K562 (cell line): ENCODE data around the gene CDHR2. TPM values are rescaled to one million over a fixed set of nuclear protein-coding genes. Genes with fewer than 3 reads are reported as not detected.

ENCODE experiments used
- ATAC-seq: fragments of 200-7000 bp; cut with Tn5 transposase; 3 replicates; pipeline ENCODE4 v1.9.1; 2020; ENCODE audit warnings: moderate library complexity
- BruUV-seq: library from RNA; stranded (reverse); fragments of 400-500 nt; replicated peaks from 2 replicates; lab custom pipeline; 2021; lab: Mats Ljungman, UMichigan
- CTCF ChIA-PET: fragments of 300-600 bp; formaldehyde crosslinking; extraction: SDS; loops from one replicate; lab custom pipeline; 2021; ENCODE audit warnings: low intra/inter-chr PET ratio; lab: Yijun Ruan, JAX
- POLR2A ChIA-PET: fragments of 300-600, 350-650 bp; sonication (Branson Sonifier 250); formaldehyde crosslinking; extraction: SDS; loops from one replicate; lab custom pipeline; 2021; ENCODE audit warnings: antibody characterized with exemption, inconsistent platforms; lab: Yijun Ruan, JAX
- DNase-seq, 4 experiments: peaks; one replicate each; pipeline versions ENCODE4 v3.0.0 to v3.0.0-alpha.2; 2011 to 2018; ENCODE audit warnings: low spot score in 3 of 4, mixed read lengths in 3 of 4; ENCODE audit errors: extremely low read depth in 1 of 4
- FAIRE-seq: peaks from 2 replicates; lab custom pipeline; 2011; peaks lifted over from hg19 to GRCh38; lab: Jason Lieb, UNC
- H2AFZ ChIP-seq: 2 replicates; pipeline ENCODE4 v1.6.0; 2011; ENCODE audit warnings: low read depth, low read length, control low read depth, inconsistent platforms
- H3K27ac ChIP-seq: fragments of 200-600 bp; 3 replicates; pipeline ENCODE4 v1.8.0; 2011; ENCODE audit warnings: low read depth, mild to moderate bottlenecking, control low read depth, inconsistent platforms, low read length, moderate library complexity, mixed read lengths; ENCODE audit errors: extremely low read depth
- H3K27me3 ChIP-seq, 2 experiments: fragments of 300-600 bp in 1 of 2; 2 replicates in 1 of 2; 3 replicates in 1 of 2; pipeline versions ENCODE4 v1.6.0 to v1.8.0; 2011; ENCODE audit warnings: inconsistent platforms in 2 of 2, low read length in 2 of 2, mild to moderate bottlenecking in 1 of 2, mixed read lengths in 1 of 2, moderate library complexity in 1 of 2; ENCODE audit not compliant: control insufficient read depth in 2 of 2, insufficient read depth in 2 of 2
- H3K36me3 ChIP-seq: fragments of 300-600 bp; 3 replicates; pipeline ENCODE4 v1.8.0; 2011; ENCODE audit warnings: mild to moderate bottlenecking, low read length, inconsistent platforms; ENCODE audit not compliant: control insufficient read depth, insufficient read depth
- H3K4me1 ChIP-seq, 2 experiments: fragments of 200-600 bp in 1 of 2; replicated peaks in 1 of 2; 2 replicates in 1 of 2; 3 replicates in 1 of 2; pipeline versions ENCODE4 v1.5.1 to v1.8.0; 2011; ENCODE audit warnings: inconsistent platforms in 2 of 2, low read length in 2 of 2, mild to moderate bottlenecking in 1 of 2, mixed read lengths in 1 of 2, moderate library complexity in 1 of 2; ENCODE audit not compliant: control insufficient read depth in 2 of 2, insufficient read depth in 2 of 2
- H3K4me2 ChIP-seq: 2 replicates; pipeline ENCODE4 v1.6.1; 2011; ENCODE audit warnings: low read length, control low read depth, inconsistent platforms, mixed read lengths; ENCODE audit not compliant: insufficient read depth
- H3K4me3 ChIP-seq: fragments of 200-600 bp; sonication (generic), shearing (Covaris generic); 2 replicates; pipeline ENCODE4 v1.5.1; 2016; ENCODE audit warnings: control low read depth, inconsistent platforms
- H3K79me2 ChIP-seq: fragments of 200-600 bp; 3 replicates; pipeline ENCODE4 v1.8.0; 2011; ENCODE audit warnings: low read length, inconsistent platforms; ENCODE audit not compliant: control insufficient read depth, insufficient read depth
- H3K9ac ChIP-seq, 2 experiments: 2 replicates each; pipeline versions ENCODE4 v1.6.0 to v1.6.1; 2011; ENCODE audit warnings: low read depth in 2 of 2, low read length in 2 of 2, control low read depth in 1 of 2, inconsistent platforms in 1 of 2, mild to moderate bottlenecking in 1 of 2, mixed read lengths in 1 of 2; ENCODE audit not compliant: insufficient read depth in 1 of 2
- H3K9me1 ChIP-seq: one replicate; pipeline ENCODE4 v1.6.0; 2011; ENCODE audit warnings: inconsistent platforms, mild to moderate bottlenecking, low read length, moderate library complexity; ENCODE audit not compliant: control insufficient read depth, insufficient read depth
- H3K9me3 ChIP-seq: replicated peaks from 2 replicates; pipeline ENCODE4 v1.5.1; 2011; ENCODE audit warnings: low read depth, low read length, inconsistent platforms; ENCODE audit not compliant: control insufficient read depth, insufficient read depth
- H4K20me1 ChIP-seq: replicated peaks from 2 replicates; pipeline ENCODE4 v1.6.1; 2011; ENCODE audit warnings: low read length, inconsistent platforms, mixed read lengths; ENCODE audit not compliant: control insufficient read depth, insufficient read depth
- CHCHD3 ChIP-seq: fragments of 250-450 bp; sonication (Bioruptor Pico); IDR thresholded peaks from 2 replicates; pipeline ENCODE4 v2.1.2; 2022; ENCODE audit warnings: mild to moderate bottlenecking
- CXXC5 ChIP-seq: fragments of 250-450 bp; sonication (Bioruptor Pico); IDR thresholded peaks from 2 replicates; pipeline ENCODE4 v1.8.0; 2022; ENCODE audit warnings: inconsistent platforms, mild to moderate bottlenecking, moderate library complexity
- EGR1 ChIP-seq: fragments of 450-650 bp; conservative IDR thresholded peaks from 2 replicates; pipeline ENCODE4 v1.6.1; 2017; ENCODE audit warnings: mild to moderate bottlenecking
- FUS ChIP-seq: fragments of 200-400 bp; formaldehyde crosslinking; optimal IDR thresholded peaks from 2 replicates; pipeline ENCODE3; 2017; ENCODE audit warnings: low read depth, low read length
- ILK ChIP-seq: fragments of 450-650 bp; IDR thresholded peaks from 2 replicates; pipeline ENCODE4 v1.6.1; 2016; ENCODE audit warnings: missing genetic modification characterization, low read depth, mild to moderate bottlenecking, missing compliant biosample characterization, moderate library complexity, borderline replicate concordance
- KAT2B ChIP-seq: IDR thresholded peaks from one replicate; pipeline ENCODE4 v1.6.1; 2012; ENCODE audit warnings: low read depth, mild to moderate bottlenecking, control low read depth, inconsistent platforms, low read length, moderate library complexity
- KDM2B ChIP-seq: fragments of 250-450 bp; sonication (Bioruptor Pico); IDR thresholded peaks from 2 replicates; pipeline ENCODE4 v1.8.0; 2021; ENCODE audit warnings: mild to moderate bottlenecking, moderate library complexity
- MXI1 ChIP-seq: IDR thresholded peaks from 2 replicates; pipeline ENCODE4 v1.6.1; 2011; ENCODE audit warnings: low read depth, mild to moderate bottlenecking, improper control_type of control experiment, low read length
- NUFIP1 ChIP-seq: fragments of 450-650 bp; IDR thresholded peaks from 2 replicates; pipeline ENCODE4 v1.6.1; 2018; ENCODE audit not compliant: partially characterized antibody
- PHTF2 ChIP-seq: fragments of 250-450 bp; sonication (Bioruptor Pico); IDR thresholded peaks from 2 replicates; pipeline ENCODE4 v1.5.0; 2021; ENCODE audit warnings: mild to moderate bottlenecking
- POLR2H ChIP-seq: IDR thresholded peaks from 2 replicates; pipeline ENCODE4 v1.6.1; 2016; ENCODE audit warnings: missing genetic modification characterization, low read depth, mild to moderate bottlenecking, control low read depth, missing compliant biosample characterization, moderate library complexity
- PYGO2 ChIP-seq: fragments of 450-650 bp; IDR thresholded peaks from 2 replicates; pipeline ENCODE4 v1.6.1; 2016; ENCODE audit warnings: mild to moderate bottlenecking, missing genetic modification characterization, moderate library complexity, missing compliant biosample characterization
- RCOR1 ChIP-seq, 2 experiments: IDR thresholded peaks; 2 replicates each; pipeline ENCODE4 v1.6.1; 2012; ENCODE audit warnings: low read depth in 2 of 2, low read length in 2 of 2, borderline replicate concordance in 1 of 2, improper control_type of control experiment in 1 of 2
- SAFB2 ChIP-seq: fragments of 200-400 bp; formaldehyde crosslinking; IDR thresholded peaks from 2 replicates; pipeline ENCODE4 v1.6.1; 2018; ENCODE audit warnings: borderline replicate concordance, low read length, low read depth, moderate library complexity; ENCODE audit not compliant: severe bottlenecking
- SIN3A ChIP-seq, 2 experiments: fragments of 150-350 bp in 1 of 2; IDR thresholded peaks; 2 replicates each; pipeline ENCODE4 v1.6.1; 2011 to 2016; ENCODE audit warnings: borderline replicate concordance in 2 of 2, low read depth in 2 of 2, low read length in 2 of 2, mild to moderate bottlenecking in 2 of 2, moderate library complexity in 2 of 2; ENCODE audit not compliant: control insufficient read depth in 1 of 2
- SMARCC2 ChIP-seq: fragments of 450-650 bp; IDR thresholded peaks from 2 replicates; pipeline ENCODE4 v1.6.1; 2017; ENCODE audit warnings: antibody characterized with exemption, moderate library complexity, mild to moderate bottlenecking, low read depth
- SNRNP70 ChIP-seq: fragments of 200-400 bp; formaldehyde crosslinking; optimal IDR thresholded peaks from 2 replicates; pipeline ENCODE3; 2017; ENCODE audit warnings: low read depth, low read length
- SOX6 ChIP-seq: fragments of 450-650 bp; IDR thresholded peaks from 2 replicates; pipeline ENCODE4 v1.6.1; 2014; ENCODE audit warnings: mild to moderate bottlenecking
- ZC3H11A ChIP-seq: IDR thresholded peaks from 2 replicates; pipeline ENCODE4 v1.6.1; 2012; ENCODE audit warnings: low read depth, low read length, improper control_type of control experiment
- ZNF717 ChIP-seq: fragments of 250-450 bp; sonication (Bioruptor Pico); IDR thresholded peaks from 2 replicates; pipeline ENCODE4 v1.5.0; 2021
- ZNF75A ChIP-seq: fragments of 450-650 bp; formaldehyde crosslinking; IDR thresholded peaks from 2 replicates; pipeline ENCODE4 v1.4.0; 2020; ENCODE audit warnings: mild to moderate bottlenecking
- ZNF764 ChIP-seq: fragments of 250-450 bp; sonication (Bioruptor Pico); IDR thresholded peaks from 2 replicates; pipeline ENCODE4 v1.4.0; 2020; ENCODE audit warnings: low read depth, mild to moderate bottlenecking, moderate library complexity
- ZNF766 ChIP-seq: fragments of 200-800 bp; sonication (Bioruptor generic); conservative IDR thresholded peaks from 2 replicates; pipeline ENCODE4 v1.6.1; 2016; ENCODE audit warnings: missing genetic modification characterization, missing compliant biosample characterization
- WGBS: fragments of 100-300 bp; shearing (Covaris generic); methylation state at CpG from one replicate; pipeline ENCODE4 v1.1.6; 2016; ENCODE audit warnings: low coverage, mixed read lengths; ENCODE audit not compliant: insufficient coverage; ENCODE audit errors: missing lambda C conversion rate; 5-methylcytosine and 5-hydroxymethylcytosine counted together
- in situ Hi-C: fragments of 300-500 bp; cut with MboI; formaldehyde crosslinking; loops from 4 replicates; pipeline ENCODE4 v1.15.0; 2018; ENCODE audit warnings: inconsistent platforms, mixed read lengths
- intact Hi-C: fragments of 100-400 bp; cut with micrococcal nuclease; formaldehyde crosslinking; loops from 2 replicates; pipeline ENCODE4 v1.14.2; 2022
- polyA plus RNA-seq, 8 experiments: library from polyadenylated mRNA; depleted of rRNA in 4 of 8; stranded (reverse) in 5 of 8; unstranded in 3 of 8; fragments of >200 nt; fragmentation: Nextera tagmentation in 2 of 8; fragmentation: Illumina TruSeq in 1 of 8; extraction: Ambion mirVana in 2 of 8; extraction: Trizol in 1 of 8; gene quantifications; 2 replicates each; pipeline versions ENCODE4 v1.2.1 to v1.2.3, GENCODE V29; 2011 to 2014; ENCODE audit warnings: inconsistent platforms in 1 of 8, missing spikeins in 1 of 8
- total RNA-seq, 7 experiments: library from RNA; depleted of rRNA in 6 of 7; stranded (reverse); fragments of >200 nt in 6 of 7; fragmentation: Illumina TruSeq in 2 of 7; extraction: Trizol in 2 of 7; gene quantifications; 2 replicates each; pipeline versions ENCODE4 v1.2.1 to v1.2.3, GENCODE V29; 2011 to 2021; ENCODE audit warnings: low replicate concordance in 1 of 7
- TF ChIP-seq, protein P1 (sequence below): fragments of 250-450 bp; sonication (Bioruptor Pico); IDR thresholded peaks from 2 replicates; pipeline ENCODE4 v1.6.1; 2021; ENCODE audit warnings: mild to moderate bottlenecking
- TF ChIP-seq, protein P2 (sequence below): sonication (generic); formaldehyde crosslinking; IDR thresholded peaks from 2 replicates; pipeline ENCODE4 v1.8.0; 2022; ENCODE audit warnings: mild to moderate bottlenecking, missing genetic modification reagents

Gene CDHR2
- total and polyA plus RNA-seq, 9 of the 15 experiments (the other 6 are each of a cell fraction or from before 2014, with no cell fraction given): 0.01 to 0.62 (median 0.09) TPM; not detected in 2

DNA sequence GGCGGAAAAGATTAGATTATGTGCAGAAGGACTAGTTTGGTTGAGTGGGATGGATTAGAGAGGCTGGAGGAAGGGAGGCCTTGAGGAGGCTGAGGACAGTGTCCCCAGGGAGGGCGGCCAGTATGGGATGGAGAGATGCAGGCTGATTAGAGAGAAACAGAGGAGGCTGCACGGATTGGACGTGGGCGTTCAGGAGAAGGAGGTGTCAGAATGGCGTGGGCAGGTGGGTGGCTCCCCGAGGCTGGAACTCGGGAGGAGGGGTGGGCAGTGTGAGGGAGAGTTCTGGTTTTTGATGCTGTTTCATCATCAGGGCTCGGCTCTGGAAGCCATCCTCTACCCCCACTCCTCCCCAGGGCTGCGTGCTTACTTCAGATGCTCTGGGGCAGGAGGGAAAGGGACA lies 13.0 kb downstream of the CDHR2 start:
- no peak overlapping the region for H2AFZ ChIP-seq
- POLR2A ChIA-PET: interaction anchor here (2.0 kb wide), 1 partner anchor 25 kb away, joined by 4 read pairs; the partner anchor contains the start of gene RNF44
- no peaks in the 10 kb centered on the region for H3K79me2 ChIP-seq
- DNase-seq (peak in 3 of 4 experiments; percentile 32 to 48 (median 44)), ATAC-seq (peak; percentile 26), FAIRE-seq (no peak)
- no peak overlapping the region for H3K9ac ChIP-seq
- H3K27me3 ChIP-seq: peaks cover 9 to 39% of the 10 kb centered on the region in 2 experiments; a peak in 4 of 5 replicates
- H3K9me1 ChIP-seq: no peaks in the 10 kb centered on the region
- no peak overlapping the region for H3K4me3 ChIP-seq
- WGBS: 7% methylated on average over 3 of the region's 10 CpGs
- intact Hi-C loops (no loop called here), in situ Hi-C loops (no loop called here)
- no peak overlapping the region for H3K27ac ChIP-seq
- no peaks in the 10 kb centered on the region for H3K36me3 ChIP-seq
- no peaks in the 10 kb centered on the region for H3K9me3 ChIP-seq
- CTCF ChIA-PET: no interaction called here
- no peak overlapping the region for H3K4me2 ChIP-seq
- H4K20me1 ChIP-seq: 0 out of 2 replicates have a peak, but pooled peaks cover 9% of the 10 kb centered on the region
- peaks cover 0 to 8% of the 10 kb centered on the region in 2 experiments; a peak in 3 of 5 replicates for H3K4me1 ChIP-seq
- no TSS peak for BruUV-seq
- TF ChIP-seq SIN3A (IDR thresholded peaks at IDR 0.05; ENCODE audit: borderline replicate concordance in 2 of 2, control insufficient read depth in 1 of 2, low read depth in 2 of 2, low read length in 2 of 2) (no peak), ZNF764 (CRISPR knock-in tag) (no peak), EGR1 (peak; percentile 92), SNRNP70 (no peak), ILK (tag) (no peak), SOX6 (no peak), ZC3H11A (no peak), CXXC5 (CRISPR knock-in tag) (no peak), KDM2B (CRISPR knock-in tag) (no peak), FUS (no peak), ZNF75A (CRISPR knock-in tag) (no peak), NUFIP1 (no peak), KAT2B (no peak), PHTF2 (CRISPR knock-in tag) (no peak), RCOR1 (IDR thresholded peaks at IDR 0.05; ENCODE audit: borderline replicate concordance in 1 of 2, low read depth in 2 of 2, low read length in 2 of 2) (peak in 1 of 2 experiments; percentile 27; a peak in 1 of 4 replicates), CHCHD3 (CRISPR knock-in tag) (no peak), MXI1 (no peak), POLR2H (tag) (no peak), SAFB2 (no peak), ZNF766 (CRISPR knock-in tag) (no peak), ZNF717 (no peak), SMARCC2 (no peak), PYGO2 (no peak)
- TF ChIP-seq, protein P1, sequence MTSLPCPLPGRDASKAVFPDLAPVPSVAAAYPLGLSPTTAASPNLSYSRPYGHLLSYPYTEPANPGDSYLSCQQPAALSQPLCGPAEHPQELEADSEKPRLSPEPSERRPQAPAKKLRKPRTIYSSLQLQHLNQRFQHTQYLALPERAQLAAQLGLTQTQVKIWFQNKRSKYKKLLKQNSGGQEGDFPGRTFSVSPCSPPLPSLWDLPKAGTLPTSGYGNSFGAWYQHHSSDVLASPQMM (CRISPR knock-in tag): no peak
- TF ChIP-seq, protein P2, sequence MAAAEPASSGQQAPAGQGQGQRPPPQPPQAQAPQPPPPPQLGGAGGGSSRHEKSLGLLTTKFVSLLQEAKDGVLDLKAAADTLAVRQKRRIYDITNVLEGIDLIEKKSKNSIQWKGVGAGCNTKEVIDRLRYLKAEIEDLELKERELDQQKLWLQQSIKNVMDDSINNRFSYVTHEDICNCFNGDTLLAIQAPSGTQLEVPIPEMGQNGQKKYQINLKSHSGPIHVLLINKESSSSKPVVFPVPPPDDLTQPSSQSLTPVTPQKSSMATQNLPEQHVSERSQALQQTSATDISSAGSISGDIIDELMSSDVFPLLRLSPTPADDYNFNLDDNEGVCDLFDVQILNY (CRISPR knock-in tag): no peak
